ENCODE results near the gene BPIFB4.

GRCh38 chr20:33032555-33032954 lies 46.9 kb upstream of the BPIFB4 start:
- no peak for TF ChIP-seq POLR2A (IDR thresholded peaks at IDR 0.05)
- TF ChIP-seq CTCF (IDR thresholded peaks at IDR 0.05) = no peak

Measured in tibial nerve (tissue), 3 donors.